HUDEP-2 (cell line): ENCODE results near the gene C14orf132.

Experiments used
- DNase-seq, 76 experiments: peaks; one replicate each; lab custom pipeline; 2025; ENCODE audit not compliant: unreplicated experiment in 76 of 76; lab: John Stamatoyannopoulos, UW

C14orf132 gene

GRCh38 chr14:96039633-96040311, 610 bp downstream of the C14orf132 start:
- DNase-seq: no peak

GRCh38 chr14:96040828-96041371, 1.7 kb downstream of the C14orf132 start:
- DNase-seq: no peak

- no peak for DNase-seq
Observed at GRCh38 chr14:96042248-96042930, 3.2 kb downstream of the C14orf132 start.

- no peak for DNase-seq
Observed at GRCh38 chr14:96046630-96047029, 7.5 kb downstream of the C14orf132 start.

- no peak for DNase-seq
Observed at GRCh38 chr14:96047101-96047500, 7.9 kb downstream of the C14orf132 start.

GRCh38 chr14:96049932-96050331, 10.8 kb downstream of the C14orf132 start:
- DNase-seq: no peak

GRCh38 chr14:96050482-96050881, 11.3 kb downstream of the C14orf132 start:
- no peak for DNase-seq

- no peak for DNase-seq
Observed at GRCh38 chr14:96051231-96051630, 12.1 kb downstream of the C14orf132 start.

- no peak for DNase-seq
Observed at GRCh38 chr14:96051642-96052540, 12.7 kb downstream of the C14orf132 start.

GRCh38 chr14:96052541-96053247, 13.5 kb downstream of the C14orf132 start:
- DNase-seq: no peak

- no peak for DNase-seq
Observed at GRCh38 chr14:96053248-96053599, 14.1 kb downstream of the C14orf132 start.

- DNase-seq: no peak
Observed at GRCh38 chr14:96053600-96054381, 14.6 kb downstream of the C14orf132 start.

GRCh38 chr14:96054661-96055060, 15.5 kb downstream of the C14orf132 start:
- DNase-seq: no peak

- no peak for DNase-seq
Observed at GRCh38 chr14:96055065-96055752, 16.0 kb downstream of the C14orf132 start.

GRCh38 chr14:96055753-96056508, 16.8 kb downstream of the C14orf132 start:
- no peak for DNase-seq

- DNase-seq: no peak
Observed at GRCh38 chr14:96056509-96057422, 17.6 kb downstream of the C14orf132 start.

GRCh38 chr14:96057738-96058137, 18.6 kb downstream of the C14orf132 start:
- no peak for DNase-seq
